ENCODE measurements around the gene SLC7A10.
A peak's percentile ranks its signal among the peaks of the same experiment; 100 is the strongest.

Gene SLC7A10

DNA sequence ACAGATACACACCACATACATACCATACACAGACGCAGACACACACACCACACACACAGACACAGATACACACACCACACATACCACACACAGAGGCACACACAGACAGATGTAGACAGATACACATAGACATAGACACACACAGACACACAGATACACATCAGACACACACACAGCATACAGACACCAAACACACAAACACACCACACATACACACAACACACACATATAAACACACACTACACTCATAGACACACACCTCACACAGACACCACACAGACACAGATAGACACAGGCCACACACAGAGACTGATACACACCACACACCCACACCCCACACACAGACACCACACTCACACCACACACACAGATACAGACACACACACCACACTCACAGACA lies 24.9 kb upstream of the SLC7A10 start:
- no peak overlapping the region for H3K4me3 ChIP-seq (ENCODE audit: control insufficient read depth, low read depth, low read length)
- no peak for DNase-seq (ENCODE audit: low read depth)
- TF ChIP-seq, protein P1, sequence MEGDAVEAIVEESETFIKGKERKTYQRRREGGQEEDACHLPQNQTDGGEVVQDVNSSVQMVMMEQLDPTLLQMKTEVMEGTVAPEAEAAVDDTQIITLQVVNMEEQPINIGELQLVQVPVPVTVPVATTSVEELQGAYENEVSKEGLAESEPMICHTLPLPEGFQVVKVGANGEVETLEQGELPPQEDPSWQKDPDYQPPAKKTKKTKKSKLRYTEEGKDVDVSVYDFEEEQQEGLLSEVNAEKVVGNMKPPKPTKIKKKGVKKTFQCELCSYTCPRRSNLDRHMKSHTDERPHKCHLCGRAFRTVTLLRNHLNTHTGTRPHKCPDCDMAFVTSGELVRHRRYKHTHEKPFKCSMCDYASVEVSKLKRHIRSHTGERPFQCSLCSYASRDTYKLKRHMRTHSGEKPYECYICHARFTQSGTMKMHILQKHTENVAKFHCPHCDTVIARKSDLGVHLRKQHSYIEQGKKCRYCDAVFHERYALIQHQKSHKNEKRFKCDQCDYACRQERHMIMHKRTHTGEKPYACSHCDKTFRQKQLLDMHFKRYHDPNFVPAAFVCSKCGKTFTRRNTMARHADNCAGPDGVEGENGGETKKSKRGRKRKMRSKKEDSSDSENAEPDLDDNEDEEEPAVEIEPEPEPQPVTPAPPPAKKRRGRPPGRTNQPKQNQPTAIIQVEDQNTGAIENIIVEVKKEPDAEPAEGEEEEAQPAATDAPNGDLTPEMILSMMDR (IDR thresholded peaks at IDR 0.05; ENCODE audit: control insufficient read depth, insufficient read depth, low read depth, low read length, missing control alignments), result no peak

DNA sequence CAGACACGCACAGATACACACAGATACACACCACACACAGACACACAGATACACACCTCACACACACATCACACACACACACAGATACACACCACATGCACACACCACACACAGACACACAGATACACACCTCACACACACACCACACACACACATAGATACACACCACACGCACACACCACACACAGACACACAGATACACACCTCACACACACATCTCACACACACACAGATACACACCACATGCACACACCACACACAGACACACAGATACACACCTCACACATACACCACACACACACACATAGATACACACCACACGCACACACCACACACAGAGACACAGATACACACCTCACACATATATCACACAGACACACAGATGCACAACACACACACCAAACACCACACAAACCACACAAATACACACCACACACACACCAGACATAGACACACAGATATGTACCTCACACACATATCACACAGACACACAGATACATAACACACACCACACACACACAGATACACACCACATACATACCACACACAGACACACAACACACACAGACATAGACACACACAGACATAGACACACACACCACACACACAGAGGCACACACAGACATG lies 24.2 kb upstream of the SLC7A10 start:
- TF ChIP-seq, protein P1 (IDR thresholded peaks at IDR 0.05; ENCODE audit: control insufficient read depth, insufficient read depth, low read depth, low read length, missing control alignments), result no peak
- no peak for DNase-seq (ENCODE audit: low read depth)
- no peak overlapping the region for H3K4me3 ChIP-seq (ENCODE audit: control insufficient read depth, low read depth, low read length)

DNA sequence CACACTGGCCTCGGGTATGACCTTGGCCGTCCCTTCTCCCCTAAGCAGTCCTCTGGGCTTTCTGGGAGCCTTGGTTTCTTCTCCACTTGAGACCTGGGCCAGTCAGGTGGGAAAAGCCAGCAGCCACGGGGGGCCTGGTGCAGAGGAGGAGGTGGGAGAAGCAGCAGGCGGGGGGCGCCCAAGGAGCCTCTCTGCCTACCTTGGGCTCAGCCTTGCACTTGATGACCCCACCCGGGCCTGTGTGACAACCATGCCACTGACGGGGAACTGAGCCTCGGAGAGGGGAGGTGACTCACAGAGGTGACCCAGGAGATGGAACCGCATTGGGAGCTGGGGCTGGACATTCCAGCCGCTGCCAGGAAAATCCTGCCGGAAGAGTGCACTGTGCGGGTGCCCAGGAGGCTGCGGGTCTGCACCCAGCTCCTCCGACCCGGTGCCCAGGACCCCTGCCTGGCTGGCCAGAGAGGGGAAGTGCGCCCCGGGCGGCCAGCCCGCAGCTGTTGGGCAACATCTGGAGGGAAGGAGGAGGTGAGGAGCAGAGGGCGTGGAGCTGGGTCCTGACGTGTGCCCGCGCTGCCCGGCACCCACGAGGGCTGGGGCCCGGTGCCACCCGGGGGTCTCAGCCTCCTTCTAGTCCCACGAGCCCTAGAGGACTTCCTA lies 23.4 kb upstream of the SLC7A10 start:
- no peak overlapping the region for H3K4me3 ChIP-seq (ENCODE audit: control insufficient read depth, low read depth, low read length)
- TF ChIP-seq, protein P1 (IDR thresholded peaks at IDR 0.05; ENCODE audit: control insufficient read depth, insufficient read depth, low read depth, low read length, missing control alignments), result peak; percentile 1
- DNase-seq (ENCODE audit: low read depth), result no peak

DNA sequence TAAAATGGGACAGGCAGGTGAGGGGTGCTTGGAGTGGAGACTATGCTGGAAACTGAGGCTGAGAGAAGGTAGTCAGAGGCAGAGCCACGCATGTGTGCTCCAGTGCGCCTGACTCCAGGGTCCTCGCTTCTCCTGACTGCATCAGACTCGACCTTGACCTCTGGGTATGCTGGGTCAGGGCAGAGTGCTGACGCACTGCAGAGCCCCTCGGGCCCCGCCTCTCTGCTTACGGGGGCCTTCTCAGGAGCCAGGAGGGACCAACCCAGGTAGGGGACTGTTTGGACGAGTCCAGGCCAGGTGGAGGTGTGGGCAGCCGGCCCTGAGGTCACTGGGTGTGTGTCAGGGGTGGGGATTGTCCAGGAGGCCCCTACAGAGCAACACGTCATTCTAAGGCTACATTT lies 22.9 kb upstream of the SLC7A10 start:
- TF ChIP-seq, protein P1 (IDR thresholded peaks at IDR 0.05; ENCODE audit: control insufficient read depth, insufficient read depth, low read depth, low read length, missing control alignments), result no peak
- DNase-seq (ENCODE audit: low read depth), result no peak
- H3K4me3 ChIP-seq (ENCODE audit: control insufficient read depth, low read depth, low read length), result no peak overlapping the region

DNA sequence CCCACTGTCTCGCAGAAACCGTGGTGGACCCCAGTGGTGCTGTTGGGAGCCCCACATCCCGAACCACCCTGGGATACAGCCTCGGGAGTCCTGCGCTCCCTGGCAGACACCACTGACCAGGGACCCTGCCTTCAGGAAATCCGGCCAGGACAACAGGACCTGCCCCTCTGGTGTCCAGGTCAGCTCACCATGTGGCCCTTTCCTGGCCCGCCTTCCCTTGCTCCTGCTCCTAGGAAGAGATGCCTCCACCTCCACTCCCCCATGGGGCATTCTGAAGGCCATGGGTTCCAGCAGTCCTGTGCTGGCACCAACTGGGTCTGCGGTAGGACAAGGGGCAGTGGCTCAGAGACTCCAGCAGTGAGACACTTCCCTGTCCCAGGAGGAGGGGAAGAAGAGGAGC lies 22.5 kb upstream of the SLC7A10 start:
- TF ChIP-seq, protein P1 (IDR thresholded peaks at IDR 0.05; ENCODE audit: control insufficient read depth, insufficient read depth, low read depth, low read length, missing control alignments), result no peak
- no peak overlapping the region for H3K4me3 ChIP-seq (ENCODE audit: control insufficient read depth, low read depth, low read length)
- no peak for DNase-seq (ENCODE audit: low read depth)

DNA sequence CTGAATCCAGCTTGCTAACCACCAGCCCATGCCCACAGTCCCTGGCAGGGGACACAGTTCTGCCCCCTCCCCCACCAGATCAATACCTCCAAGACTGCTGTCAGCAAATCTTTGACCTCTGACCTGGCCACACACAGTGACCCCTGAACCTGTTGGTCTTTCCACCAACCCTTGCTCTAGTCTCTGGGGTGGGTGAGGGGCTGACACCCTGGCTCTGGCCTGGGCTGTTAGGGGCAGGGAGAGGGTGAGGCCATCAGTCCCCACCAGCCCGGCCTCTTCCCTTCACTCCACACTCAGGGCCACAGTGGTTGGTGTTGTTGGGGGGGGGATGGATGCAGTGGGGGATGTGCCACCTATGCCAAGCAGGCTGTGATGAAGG lies 21.8 kb upstream of the SLC7A10 start:
- H3K4me3 ChIP-seq (ENCODE audit: control insufficient read depth, low read depth, low read length), result no peak overlapping the region

More for the DNA sequence above, 21.8 kb upstream of the SLC7A10 start:
- TF ChIP-seq, protein P1 (IDR thresholded peaks at IDR 0.05; ENCODE audit: control insufficient read depth, insufficient read depth, low read depth, low read length, missing control alignments), result no peak
- DNase-seq (ENCODE audit: low read depth), result no peak

All from AG09309 (cell line).